AG09319 (cell line): Measurements from ENCODE around the gene TOGARAM1.

ENCODE experiments used
- DNase-seq: peaks from one replicate; pipeline ENCODE4 v3.0.0-alpha.2; 2010; ENCODE audit warnings: low read depth; ENCODE audit errors: extremely low read depth
- CTCF ChIP-seq: IDR thresholded peaks from 2 replicates; pipeline ENCODE4 v1.5.1; 2011; ENCODE audit warnings: low read depth, mild to moderate bottlenecking, inconsistent platforms, low read length, moderate library complexity

Gene TOGARAM1

DNA sequence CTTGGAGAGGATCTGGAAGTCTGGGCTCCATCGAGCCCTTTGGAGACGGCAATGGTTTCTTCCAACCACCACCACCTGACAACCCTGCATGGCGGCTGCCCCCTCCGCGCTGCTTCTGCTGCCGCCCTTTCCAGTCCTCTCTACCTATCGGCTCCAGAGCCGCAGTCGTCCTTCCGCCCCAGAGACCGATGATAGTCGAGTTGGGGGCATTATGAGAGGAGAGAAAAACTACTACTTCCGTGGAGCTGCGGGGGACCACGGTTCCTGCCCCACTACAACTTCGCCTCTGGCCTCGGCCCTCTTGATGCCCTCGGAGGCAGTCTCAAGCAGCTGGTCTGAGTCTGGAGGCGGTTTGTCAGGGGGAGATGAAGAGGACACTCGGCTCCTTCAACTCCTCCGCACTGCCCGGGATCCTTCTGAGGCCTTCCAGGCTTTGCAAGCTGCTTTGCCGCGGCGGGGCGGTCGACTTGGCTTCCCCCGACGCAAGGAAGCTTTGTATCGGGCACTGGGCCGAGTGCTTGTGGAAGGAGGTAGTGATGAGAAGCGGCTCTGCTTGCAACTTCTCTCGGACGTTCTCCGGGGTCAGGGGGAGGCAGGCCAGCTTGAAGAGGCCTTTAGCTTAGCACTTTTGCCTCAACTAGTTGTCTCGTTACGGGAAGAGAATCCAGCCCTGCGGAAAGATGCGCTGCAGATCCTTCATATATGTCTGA is 499 bp downstream of the TOGARAM1 start:
- no peak for TF ChIP-seq CTCF
- no peak for DNase-seq

DNA sequence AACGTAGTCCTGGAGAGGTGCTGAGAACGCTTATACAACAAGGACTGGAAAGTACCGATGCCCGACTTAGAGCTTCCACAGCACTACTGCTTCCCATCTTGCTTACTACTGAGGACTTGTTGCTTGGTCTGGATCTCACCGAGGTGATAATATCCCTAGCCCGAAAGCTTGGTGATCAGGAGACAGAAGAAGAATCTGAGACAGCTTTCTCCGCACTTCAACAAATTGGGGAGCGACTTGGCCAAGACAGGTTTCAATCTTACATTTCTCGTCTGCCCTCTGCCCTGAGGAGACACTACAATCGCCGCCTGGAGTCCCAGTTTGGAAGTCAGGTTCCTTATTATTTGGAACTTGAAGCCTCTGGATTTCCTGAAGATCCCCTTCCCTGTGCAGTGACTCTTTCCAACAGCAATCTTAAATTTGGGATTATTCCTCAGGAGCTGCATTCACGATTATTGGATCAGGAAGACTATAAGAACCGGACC is 1.1 kb downstream of the TOGARAM1 start:
- TF ChIP-seq CTCF = no peak
- no peak for DNase-seq

DNA sequence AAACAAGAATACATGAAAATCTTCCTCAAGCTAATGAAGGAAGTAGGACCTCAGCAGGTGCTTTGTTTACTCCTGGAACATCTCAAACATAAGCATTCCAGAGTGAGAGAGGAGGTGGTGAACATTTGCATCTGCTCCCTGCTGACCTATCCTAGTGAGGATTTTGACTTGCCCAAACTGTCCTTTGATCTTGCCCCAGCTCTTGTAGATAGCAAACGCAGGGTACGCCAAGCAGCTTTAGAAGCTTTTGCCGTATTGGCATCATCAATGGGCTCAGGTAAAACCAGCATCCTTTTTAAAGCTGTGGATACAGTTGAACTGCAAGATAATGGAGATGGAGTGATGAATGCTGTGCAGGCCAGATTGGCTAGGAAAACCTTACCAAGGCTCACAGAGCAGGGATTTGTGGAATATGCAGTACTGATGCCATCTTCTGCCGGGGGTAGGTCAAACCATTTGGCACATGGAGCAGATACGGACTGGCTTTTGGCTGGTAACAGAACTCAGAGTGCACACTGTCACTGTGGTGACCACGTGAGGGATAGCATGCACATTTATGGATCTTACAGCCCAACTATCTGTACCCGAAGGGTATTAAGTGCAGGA is 1.9 kb downstream of the TOGARAM1 start:
- no peak for DNase-seq
- peak; percentile 9 for TF ChIP-seq CTCF

GRCh38 chr14:44966601-44967336 is 4.8 kb downstream of the TOGARAM1 start:
- TF ChIP-seq CTCF = no peak
- no peak for DNase-seq

GRCh38 chr14:44968714-44969113 is 6.7 kb downstream of the TOGARAM1 start:
- TF ChIP-seq CTCF = no peak

DNA sequence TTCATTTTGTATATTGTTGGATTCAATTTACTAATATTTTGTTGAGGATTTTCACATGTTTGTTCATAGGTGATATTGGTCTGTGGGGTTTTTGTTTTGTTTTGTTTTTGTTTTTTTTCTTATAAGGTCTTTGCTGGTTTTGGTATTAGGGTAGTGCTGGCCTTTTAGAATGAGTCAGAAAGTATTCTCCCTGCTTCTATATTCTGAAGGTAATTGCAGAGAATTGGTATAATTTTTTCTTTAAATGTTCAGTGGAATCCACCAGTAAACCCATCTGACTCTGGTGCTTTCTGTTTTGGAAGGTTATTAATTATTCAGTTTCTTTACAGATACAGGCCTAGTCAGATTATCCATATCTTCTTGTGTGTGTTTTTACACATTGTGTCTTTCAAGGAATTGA is 8.9 kb downstream of the TOGARAM1 start:
- DNase-seq = no peak

More at GRCh38 chr14:44968714-44969113, 6.7 kb downstream of the TOGARAM1 start:
- no peak for DNase-seq

More for the DNA sequence above, 8.9 kb downstream of the TOGARAM1 start:
- no peak for TF ChIP-seq CTCF
